ENCODE data around the gene TOM1L1.

DNA sequence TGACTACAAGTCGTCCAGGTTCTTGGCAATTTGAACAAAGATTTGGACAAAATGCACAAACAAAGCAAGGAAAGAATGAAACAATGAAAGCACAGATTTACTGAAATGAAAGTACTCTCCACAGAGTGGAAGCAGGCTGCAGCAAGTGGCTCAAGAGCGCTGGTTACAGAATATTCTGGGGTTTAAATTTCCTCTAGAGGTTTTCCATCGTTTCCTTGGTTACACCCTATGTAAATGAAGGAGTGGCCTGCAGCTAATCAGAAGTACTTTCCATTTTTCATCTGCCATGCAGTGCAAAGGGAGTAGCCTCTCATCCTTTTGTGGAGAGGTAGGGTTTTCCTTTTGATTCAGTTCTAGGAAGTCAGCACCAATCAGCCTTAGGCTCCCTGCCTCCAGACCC lies 79.7 kb downstream of the TOM1L1 start:
- TF ChIP-seq, protein P1, sequence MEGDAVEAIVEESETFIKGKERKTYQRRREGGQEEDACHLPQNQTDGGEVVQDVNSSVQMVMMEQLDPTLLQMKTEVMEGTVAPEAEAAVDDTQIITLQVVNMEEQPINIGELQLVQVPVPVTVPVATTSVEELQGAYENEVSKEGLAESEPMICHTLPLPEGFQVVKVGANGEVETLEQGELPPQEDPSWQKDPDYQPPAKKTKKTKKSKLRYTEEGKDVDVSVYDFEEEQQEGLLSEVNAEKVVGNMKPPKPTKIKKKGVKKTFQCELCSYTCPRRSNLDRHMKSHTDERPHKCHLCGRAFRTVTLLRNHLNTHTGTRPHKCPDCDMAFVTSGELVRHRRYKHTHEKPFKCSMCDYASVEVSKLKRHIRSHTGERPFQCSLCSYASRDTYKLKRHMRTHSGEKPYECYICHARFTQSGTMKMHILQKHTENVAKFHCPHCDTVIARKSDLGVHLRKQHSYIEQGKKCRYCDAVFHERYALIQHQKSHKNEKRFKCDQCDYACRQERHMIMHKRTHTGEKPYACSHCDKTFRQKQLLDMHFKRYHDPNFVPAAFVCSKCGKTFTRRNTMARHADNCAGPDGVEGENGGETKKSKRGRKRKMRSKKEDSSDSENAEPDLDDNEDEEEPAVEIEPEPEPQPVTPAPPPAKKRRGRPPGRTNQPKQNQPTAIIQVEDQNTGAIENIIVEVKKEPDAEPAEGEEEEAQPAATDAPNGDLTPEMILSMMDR (IDR thresholded peaks at IDR 0.05): no peak
- TF ChIP-seq POLR2A (IDR thresholded peaks at IDR 0.05) (no peak), POLR2AphosphoS5 (IDR thresholded peaks at IDR 0.05) (no peak)

All from transverse colon (tissue), 4 donors.